LNCaP clone FGC (cell line): ENCODE measurements around the gene KLK2.
"Not testable (repeated sequence)": the region's sequence is repeated elsewhere in the genome, so short reads cannot be mapped to it uniquely, and the experiment has no call there.

Experiments
- DNase-seq: peaks from one replicate; pipeline ENCODE4 v3.0.0-alpha.2; 2011; ENCODE audit warnings: low read depth
- H3K4me3 ChIP-seq: 2 replicates; pipeline ENCODE4 v1.5.1; 2011; ENCODE audit warnings: mild to moderate bottlenecking, low read depth, low read length, control low read depth
- CTCF ChIP-seq: IDR thresholded peaks from 2 replicates; pipeline ENCODE4 v1.5.1; 2012; ENCODE audit warnings: mild to moderate bottlenecking; ENCODE audit not compliant: control insufficient read depth, insufficient read depth; ENCODE audit errors: extremely low read depth

KLK2 gene

GRCh38 chr19:50890422-50891252 lies 17.4 kb downstream of the KLK2 start:
- no peak for TF ChIP-seq CTCF
- DNase-seq, result no peak
- no peak overlapping the region for H3K4me3 ChIP-seq

DNA sequence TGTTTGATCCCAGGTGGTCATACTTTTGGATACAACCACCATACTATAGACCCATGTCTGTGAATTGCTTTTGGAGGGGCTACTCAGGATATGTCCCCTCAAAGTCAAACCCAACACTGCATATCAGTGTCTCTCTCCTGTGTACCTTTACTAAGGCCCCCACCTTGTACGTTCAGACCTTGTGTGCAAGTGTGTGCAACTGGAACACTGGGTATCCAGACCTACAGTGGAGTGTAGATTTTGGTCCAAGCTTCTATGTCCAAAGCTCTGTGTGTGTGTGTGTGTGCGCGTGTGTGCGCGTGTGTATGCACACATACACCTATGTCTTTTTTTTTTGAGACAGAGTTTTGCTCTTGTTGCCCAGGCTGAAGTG lies 18.0 kb downstream of the KLK2 start:
- TF ChIP-seq CTCF, result no peak
- no peak for DNase-seq
- no peak overlapping the region for H3K4me3 ChIP-seq

- no peak for DNase-seq
- H3K4me3 ChIP-seq, result no peak overlapping the region
- no peak for TF ChIP-seq CTCF
Observed at GRCh38 chr19:50893047-50893736, 20.0 kb downstream of the KLK2 start.

DNA sequence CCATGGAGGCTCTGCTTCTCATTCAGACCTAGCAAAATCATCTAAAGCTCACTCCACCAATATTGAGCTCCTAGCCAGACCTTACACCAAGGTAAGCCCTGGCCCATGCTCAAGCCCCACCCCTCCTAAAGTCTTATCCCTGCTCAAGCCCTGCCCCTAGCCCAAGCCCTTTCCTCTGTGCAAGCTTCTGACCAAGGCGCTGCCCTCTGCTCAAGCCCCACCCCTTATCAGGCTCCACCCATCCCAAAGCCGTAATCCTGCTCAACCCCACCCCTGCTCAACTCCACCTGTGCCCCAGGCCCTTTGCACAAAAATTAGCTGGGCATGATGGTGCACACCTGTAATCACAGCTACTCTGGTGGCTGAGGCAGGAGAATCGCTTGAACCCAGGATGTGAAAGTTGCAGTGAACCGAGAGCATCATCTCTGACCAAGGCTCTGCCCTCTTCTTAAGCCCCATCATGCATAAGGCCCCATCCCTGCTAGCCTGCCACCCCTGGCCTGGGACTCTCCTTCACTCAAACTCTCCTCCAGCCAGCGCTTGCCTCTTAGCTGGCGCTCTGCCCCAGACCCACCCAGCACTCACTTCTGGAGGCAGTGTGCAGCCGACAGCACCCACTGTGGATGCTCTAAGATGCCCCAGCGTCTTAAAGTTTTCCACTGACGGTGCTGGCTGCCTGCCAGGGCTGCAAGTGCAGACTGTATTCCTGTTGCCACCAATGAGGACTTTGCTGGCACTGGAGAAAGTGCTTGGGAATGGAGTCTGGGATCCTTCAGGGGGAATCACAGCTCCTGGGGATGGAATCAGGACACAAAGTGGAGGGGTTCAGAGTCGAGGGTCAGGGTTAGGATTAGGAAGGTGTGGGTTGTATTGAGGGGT lies 21.5 kb downstream of the KLK2 start:
- no peak overlapping the region for H3K4me3 ChIP-seq
- DNase-seq, result no peak
- no peak for TF ChIP-seq CTCF

GRCh38 chr19:50896089-50896590 lies 22.9 kb downstream of the KLK2 start:
- not testable (repeated sequence) for H3K4me3 ChIP-seq, DNase-seq

DNA sequence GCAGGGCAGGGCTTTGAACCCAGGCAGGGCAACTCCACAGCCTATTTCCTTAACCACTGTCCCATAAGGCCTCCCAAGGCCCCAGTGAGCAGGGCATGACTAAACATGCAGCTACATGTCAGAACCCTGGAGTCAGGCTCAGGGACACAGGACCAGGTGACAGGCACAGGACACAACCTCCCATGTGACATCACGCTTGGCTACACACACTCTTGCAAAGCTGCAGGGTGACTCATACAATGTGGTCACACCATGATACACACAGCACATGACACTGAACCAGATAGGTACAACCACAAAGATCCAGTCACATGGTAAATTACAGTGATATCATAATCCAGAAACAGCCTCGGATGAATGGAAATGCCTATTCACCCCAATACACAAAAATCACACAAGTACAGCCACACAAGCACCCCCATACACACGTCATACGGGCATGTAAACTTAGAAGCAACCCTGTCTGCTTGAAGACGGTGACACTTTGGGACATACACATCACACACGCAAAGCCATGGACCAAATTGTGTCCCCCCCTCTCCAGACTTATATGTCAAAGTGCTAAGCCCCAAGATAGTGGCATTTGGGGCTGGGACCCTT lies 23.5 kb downstream of the KLK2 start:
- no peak overlapping the region for H3K4me3 ChIP-seq
- TF ChIP-seq CTCF, result no peak
- DNase-seq, result peak; percentile 85
